Measurements from ENCODE around the gene AKAP7. TPM values are rescaled to one million over a fixed set of nuclear protein-coding genes. Genes with fewer than 3 reads are reported as not detected.

The AKAP7 gene
- total RNA-seq, 1 experiment from 2014 or later = 3.1 TPM

DNA sequence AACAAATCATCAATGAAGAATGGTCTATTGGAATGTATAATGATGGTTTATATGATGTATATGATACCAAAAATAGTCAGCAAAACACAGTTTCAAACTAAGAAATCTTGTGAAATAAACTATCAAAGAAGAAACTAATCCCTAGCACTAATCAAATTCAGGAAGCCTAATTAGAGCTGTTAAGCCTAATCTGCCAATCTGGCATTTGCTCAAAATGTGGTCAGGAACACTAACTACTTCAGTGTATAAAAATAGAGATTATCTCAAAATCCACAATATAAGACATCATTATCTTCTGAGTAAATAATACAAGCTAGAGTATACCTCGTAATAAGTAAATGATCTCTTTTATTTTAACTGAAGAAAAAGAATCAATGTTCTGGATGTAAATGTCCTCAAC is 12.8 kb upstream of the AKAP7 start:
- POLR2A ChIA-PET = no interaction called here
- H3K4me2 ChIP-seq (ENCODE audit: low read length) = no peak overlapping the region

More for the DNA sequence above, 12.8 kb upstream of the AKAP7 start:
- H3K4me3 ChIP-seq (replicated peaks in 1 of 2; ENCODE audit: low read depth in 1 of 2, low read length in 2 of 2) = no peak overlapping the region
- H3K79me2 ChIP-seq (ENCODE audit: insufficient read depth, low read length) = no peaks in the 10 kb centered on the region
- DNase-seq (ENCODE audit: low read depth, low spot score) (no peak), ATAC-seq (no peak)
- H4K20me1 ChIP-seq (ENCODE audit: insufficient read depth) = no peaks in the 10 kb centered on the region
- no peaks in the 10 kb centered on the region for H3K36me3 ChIP-seq (ENCODE audit: control insufficient read depth in 1 of 2, insufficient read depth in 2 of 2, low read length in 2 of 2)
- no peaks in the 10 kb centered on the region for H3K27me3 ChIP-seq (ENCODE audit: insufficient read depth, low read length)
- TF ChIP-seq POLR2AphosphoS5 (IDR thresholded peaks at IDR 0.05; ENCODE audit: low read depth, low read length) (no peak), RAD21 (IDR thresholded peaks at IDR 0.05; ENCODE audit: low read depth) (no peak), CBX3 (IDR thresholded peaks at IDR 0.05; ENCODE audit: low read depth) (no peak), SP1 (IDR thresholded peaks at IDR 0.05; ENCODE audit: low read depth) (no peak), SIN3A (IDR thresholded peaks at IDR 0.05; ENCODE audit: low read depth) (no peak), YY1 (IDR thresholded peaks at IDR 0.05; ENCODE audit: extremely low read depth, insufficient replicate concordance, low read depth, low read length) (no peak)
- TF ChIP-seq, protein P1, sequence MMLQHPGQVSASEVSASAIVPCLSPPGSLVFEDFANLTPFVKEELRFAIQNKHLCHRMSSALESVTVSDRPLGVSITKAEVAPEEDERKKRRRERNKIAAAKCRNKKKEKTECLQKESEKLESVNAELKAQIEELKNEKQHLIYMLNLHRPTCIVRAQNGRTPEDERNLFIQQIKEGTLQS (IDR thresholded peaks at IDR 0.05) = no peak
- TF ChIP-seq, protein P2, sequence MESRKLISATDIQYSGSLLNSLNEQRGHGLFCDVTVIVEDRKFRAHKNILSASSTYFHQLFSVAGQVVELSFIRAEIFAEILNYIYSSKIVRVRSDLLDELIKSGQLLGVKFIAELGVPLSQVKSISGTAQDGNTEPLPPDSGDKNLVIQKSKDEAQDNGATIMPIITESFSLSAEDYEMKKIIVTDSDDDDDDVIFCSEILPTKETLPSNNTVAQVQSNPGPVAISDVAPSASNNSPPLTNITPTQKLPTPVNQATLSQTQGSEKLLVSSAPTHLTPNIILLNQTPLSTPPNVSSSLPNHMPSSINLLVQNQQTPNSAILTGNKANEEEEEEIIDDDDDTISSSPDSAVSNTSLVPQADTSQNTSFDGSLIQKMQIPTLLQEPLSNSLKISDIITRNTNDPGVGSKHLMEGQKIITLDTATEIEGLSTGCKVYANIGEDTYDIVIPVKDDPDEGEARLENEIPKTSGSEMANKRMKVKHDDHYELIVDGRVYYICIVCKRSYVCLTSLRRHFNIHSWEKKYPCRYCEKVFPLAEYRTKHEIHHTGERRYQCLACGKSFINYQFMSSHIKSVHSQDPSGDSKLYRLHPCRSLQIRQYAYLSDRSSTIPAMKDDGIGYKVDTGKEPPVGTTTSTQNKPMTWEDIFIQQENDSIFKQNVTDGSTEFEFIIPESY (IDR thresholded peaks at IDR 0.05; ENCODE audit: extremely low read depth, insufficient replicate concordance, low read length) = no peak
- no peak overlapping the region for H2AFZ ChIP-seq (ENCODE audit: low read depth, low read length, poor library complexity, severe bottlenecking)
- no peaks in the 10 kb centered on the region for H3K9me2 ChIP-seq (ENCODE audit: insufficient read depth)
- no peaks in the 10 kb centered on the region for H3K4me1 ChIP-seq (ENCODE audit: control insufficient read depth in 1 of 2, insufficient read depth in 2 of 2, low read length in 2 of 2)
- ChIA-PET CTCF (no interaction called here), RAD21 (ENCODE audit: low non-redundant PET in 1 of 2, low total read pairs in 2 of 2, uncharacterized antibody in 2 of 2, unreplicated experiment in 2 of 2) (no interaction called here)
- intact Hi-C loops (cut with micrococcal nuclease) = no loop called here
- BruUV-seq (replicated peaks) = no TSS peak
- H3K9ac ChIP-seq (ENCODE audit: low read length) = no peak overlapping the region
- H3K27ac ChIP-seq (ENCODE audit: low read depth, low read length) = no peak overlapping the region
- no peaks in the 10 kb centered on the region; a peak in 1 of 4 replicates for H3K9me3 ChIP-seq (ENCODE audit: control insufficient read depth in 1 of 2, insufficient read depth in 1 of 2, low read depth in 1 of 2, low read length in 2 of 2)
